Stomach (tissue), 9 donors: ENCODE results near the gene RIMBP2. TPM values are rescaled to one million over a fixed set of nuclear protein-coding genes. Genes with fewer than 3 reads are reported as not detected.
A peak's percentile ranks its signal among the peaks of the same experiment; 100 is the strongest.

Experiments used
- DNase-seq, 2 donors: peaks; one replicate each; pipeline versions ENCODE4 v3.0.0 to v3.0.0-alpha.2; 2013 to 2019
- H3K27ac ChIP-seq, 5 donors: fragments of 200-600 bp in 4 of 5; sonication (generic) in 4 of 5; one replicate each; pipeline ENCODE4 v1.5.1; 2013 to 2019; ENCODE audit warnings: mild to moderate bottlenecking in 1 of 5, moderate library complexity in 1 of 5
- H3K27me3 ChIP-seq, 3 donors: fragments of 200-600 bp; sonication (generic); one replicate each; pipeline ENCODE4 v1.5.1; 2017 to 2019; ENCODE audit warnings: mixed run types in 1 of 3
- H3K36me3 ChIP-seq, 4 donors: fragments of 200-600 bp; sonication (generic); 1 replicate in 3 of 4; 2 replicates in 1 of 4; pipeline ENCODE4 v1.5.1; 2016 to 2019
- H3K4me1 ChIP-seq, 4 donors: fragments of 200-600 bp; sonication (generic); one replicate each; pipeline ENCODE4 v1.5.1; 2016 to 2019
- H3K4me3 ChIP-seq, 4 donors: fragments of 200-600 bp; sonication (generic) in 3 of 4; one replicate each; pipeline ENCODE4 v1.5.1; 2016 to 2019; ENCODE audit warnings: mild to moderate bottlenecking in 1 of 4
- H3K9me3 ChIP-seq, 4 donors: fragments of 200-600 bp; sonication (generic); one replicate each; pipeline ENCODE4 v1.5.1; 2016 to 2019
- EP300 ChIP-seq: sonication (generic); formaldehyde crosslinking; IDR thresholded peaks from one replicate; pipeline ENCODE4 v1.6.1; 2017; ENCODE audit warnings: antibody characterized with exemption
- POLR2A ChIP-seq, 4 donors: fragments of 450-650 bp; IDR thresholded peaks; one replicate each; pipeline ENCODE4 v1.6.1; 2016; ENCODE audit warnings: antibody characterized with exemption in 4 of 4, control low read depth in 2 of 4, mild to moderate bottlenecking in 1 of 4, moderate library complexity in 1 of 4
- POLR2AphosphoS5 ChIP-seq, 3 donors: sonication (generic); formaldehyde crosslinking; IDR thresholded peaks; one replicate each; pipeline ENCODE4 v1.6.1; 2016; ENCODE audit warnings: antibody characterized with exemption in 3 of 3
- WGBS, 5 donors: extraction: QIAGEN DNeasy Blood & Tissue Kit in 3 of 5; methylation state at CpG; one replicate each; pipeline versions ENCODE4 v1.1.5 to v1.1.7; 2013 to 2018; 5-methylcytosine and 5-hydroxymethylcytosine counted together
- intact Hi-C: fragments of 100-400 bp; cut with DNase I; formaldehyde crosslinking; loops from one replicate; pipeline ENCODE4 v1.15.1; 2023; ENCODE audit warnings: low total_unique reads
- polyA plus RNA-seq, 3 donors: library from polyadenylated mRNA; stranded (reverse); fragments of 200-250 nt; gene quantifications; one replicate each; pipeline ENCODE4 v1.2.3, GENCODE V29; 2013
- total RNA-seq, 5 donors: library from RNA; depleted of rRNA; stranded (reverse); fragments of >200 nt; gene quantifications; one replicate each; pipeline versions ENCODE4 v1.1.0 to v1.2.3, GENCODE V29; 2014 to 2016
- TF ChIP-seq, protein P1 (sequence below), 7 experiments: fragments of 450-650 bp in 4 of 7; fragments of 200-600 bp in 3 of 7; sonication (generic) in 3 of 7; IDR thresholded peaks; one replicate each; pipeline ENCODE4 v1.5.1; 2016 to 2019; ENCODE audit warnings: antibody characterized with exemption in 7 of 7, control low read depth in 2 of 7, mild to moderate bottlenecking in 1 of 7
- donor health status: healthy with polysubstance abuse.
- donor health status: Bipolar disorder and iron deficiency.
- donor health status: healthy.

RIMBP2 gene
- total and polyA plus RNA-seq, 8 donors: 0.75 to 44.6 (median 5.6) TPM

DNA sequence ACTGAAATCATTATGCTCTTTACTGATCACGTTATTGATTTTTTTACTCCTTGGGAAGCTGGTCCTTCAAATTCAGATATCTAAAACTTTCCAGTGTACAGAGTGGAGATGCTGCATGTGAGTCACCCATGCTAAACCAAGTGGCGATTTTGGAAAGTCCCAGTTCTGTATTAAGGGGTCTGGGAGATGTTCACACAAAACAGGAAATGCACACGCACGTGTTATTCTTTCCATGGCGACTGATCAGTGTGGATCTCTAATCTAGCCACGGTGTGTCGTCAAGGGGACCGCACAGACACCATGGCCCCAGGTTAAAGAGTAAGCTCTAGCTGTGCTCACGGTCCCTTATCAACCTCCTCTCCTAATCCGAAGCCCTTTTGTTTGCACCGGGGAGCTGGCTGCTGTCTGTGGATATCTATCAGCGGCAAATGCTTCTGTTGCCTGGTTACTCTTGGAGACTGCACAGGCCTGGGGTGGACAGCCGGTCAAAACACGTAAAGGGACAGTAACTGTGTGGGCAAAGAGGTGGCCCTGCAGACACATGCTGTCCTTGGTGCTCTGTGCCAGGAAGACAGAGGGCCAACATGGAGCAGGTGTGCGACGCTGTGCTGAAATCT, 96.6 kb downstream of the RIMBP2 start:
- Histone ChIP-seq H3K27ac (no peak overlapping the region), H3K36me3 (no peaks in the 10 kb centered on the region), H3K9me3 (peaks cover 0 to 19% (median 13%) of the 10 kb centered on the region in 4 donors), H3K4me1 (no peaks in the 10 kb centered on the region), H3K27me3 (no peaks in the 10 kb centered on the region), H3K4me3 (no peak overlapping the region)
- peak in 1 of 2 donors; percentile 62 for DNase-seq
- intact Hi-C loops: no loop called here
- WGBS, 5 donors: 49 to 63% (median 60%) methylated on average over 16 of the region's 16 CpGs
- TF ChIP-seq, protein P1, sequence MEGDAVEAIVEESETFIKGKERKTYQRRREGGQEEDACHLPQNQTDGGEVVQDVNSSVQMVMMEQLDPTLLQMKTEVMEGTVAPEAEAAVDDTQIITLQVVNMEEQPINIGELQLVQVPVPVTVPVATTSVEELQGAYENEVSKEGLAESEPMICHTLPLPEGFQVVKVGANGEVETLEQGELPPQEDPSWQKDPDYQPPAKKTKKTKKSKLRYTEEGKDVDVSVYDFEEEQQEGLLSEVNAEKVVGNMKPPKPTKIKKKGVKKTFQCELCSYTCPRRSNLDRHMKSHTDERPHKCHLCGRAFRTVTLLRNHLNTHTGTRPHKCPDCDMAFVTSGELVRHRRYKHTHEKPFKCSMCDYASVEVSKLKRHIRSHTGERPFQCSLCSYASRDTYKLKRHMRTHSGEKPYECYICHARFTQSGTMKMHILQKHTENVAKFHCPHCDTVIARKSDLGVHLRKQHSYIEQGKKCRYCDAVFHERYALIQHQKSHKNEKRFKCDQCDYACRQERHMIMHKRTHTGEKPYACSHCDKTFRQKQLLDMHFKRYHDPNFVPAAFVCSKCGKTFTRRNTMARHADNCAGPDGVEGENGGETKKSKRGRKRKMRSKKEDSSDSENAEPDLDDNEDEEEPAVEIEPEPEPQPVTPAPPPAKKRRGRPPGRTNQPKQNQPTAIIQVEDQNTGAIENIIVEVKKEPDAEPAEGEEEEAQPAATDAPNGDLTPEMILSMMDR (IDR thresholded peaks at IDR 0.05): no peak
- no peak for TF ChIP-seq POLR2AphosphoS5 (IDR thresholded peaks at IDR 0.05)

DNA sequence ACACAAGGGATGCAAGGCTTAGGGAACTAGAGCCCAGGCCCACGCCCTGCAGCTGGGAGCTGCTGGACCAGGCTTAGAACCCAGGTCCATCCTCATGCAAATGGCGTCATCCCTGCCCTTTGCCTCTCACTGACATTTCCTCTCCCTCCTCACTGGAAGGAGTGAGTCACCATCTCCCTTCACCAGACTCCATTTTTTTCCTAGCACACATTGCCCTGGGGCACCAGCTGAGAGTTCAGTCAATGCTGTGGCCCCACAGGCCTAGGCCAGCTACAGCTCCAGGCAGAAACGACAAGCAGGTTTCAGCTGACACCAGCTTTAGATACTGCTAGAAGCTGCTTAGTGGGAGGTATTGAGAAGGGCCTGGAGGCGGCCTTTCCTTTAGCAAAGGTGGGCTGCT, 98.9 kb downstream of the RIMBP2 start:
- H3K4me1 ChIP-seq: no peaks in the 10 kb centered on the region
- H3K36me3 ChIP-seq: no peaks in the 10 kb centered on the region
- 54 to 76% (median 70%) methylated on average over 3 to 4 of the region's 4 CpGs for WGBS, 5 donors
- peaks cover 0 to 5% (median 0%) of the 10 kb centered on the region in 3 donors for H3K27me3 ChIP-seq
- no peak overlapping the region for H3K4me3 ChIP-seq
- intact Hi-C loops: no loop called here
- TF ChIP-seq POLR2AphosphoS5 (IDR thresholded peaks at IDR 0.05): no peak
- TF ChIP-seq, protein P1 (IDR thresholded peaks at IDR 0.05): no peak
- TF ChIP-seq POLR2A (IDR thresholded peaks at IDR 0.05): no peak
- TF ChIP-seq EP300: no peak
- peaks cover 0 to 8% (median 2%) of the 10 kb centered on the region in 4 donors for H3K9me3 ChIP-seq
- DNase-seq: no peak
- no peak overlapping the region for H3K27ac ChIP-seq

DNA sequence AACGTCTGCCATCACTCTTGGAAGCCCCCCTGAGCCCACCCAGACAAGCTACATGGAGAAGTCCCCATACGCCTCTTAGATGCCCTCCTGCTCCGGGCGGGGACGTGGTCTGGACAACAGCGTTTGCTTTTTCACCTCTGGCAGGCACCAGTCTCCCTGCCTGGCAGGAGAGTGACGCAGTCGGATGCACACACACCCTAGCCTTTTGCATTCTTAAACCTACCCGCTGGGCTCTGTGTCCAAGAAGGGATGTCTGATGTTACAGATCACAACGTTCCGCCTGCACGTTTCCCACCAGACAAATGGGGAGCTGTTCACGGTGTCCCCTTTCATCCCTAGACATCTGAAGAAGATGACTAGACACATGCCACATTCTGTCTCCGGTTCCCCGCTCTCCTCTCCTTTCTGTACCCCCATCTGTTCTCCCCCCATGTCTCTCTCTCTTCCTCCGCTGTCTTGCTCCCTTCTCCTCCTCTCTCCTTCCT, 100.2 kb downstream of the RIMBP2 start:
- Histone ChIP-seq H3K9me3 (peaks cover 0 to 8% (median 2%) of the 10 kb centered on the region in 4 donors), H3K36me3 (no peaks in the 10 kb centered on the region), H3K27me3 (peaks cover 0 to 5% (median 0%) of the 10 kb centered on the region in 3 donors), H3K4me1 (no peaks in the 10 kb centered on the region), H3K4me3 (no peak overlapping the region), H3K27ac (no peak overlapping the region)
- 70 to 81% (median 79%) methylated on average over 16 of the region's 16 CpGs for WGBS, 5 donors
- TF ChIP-seq POLR2A (IDR thresholded peaks at IDR 0.05) (no peak), EP300 (no peak), POLR2AphosphoS5 (IDR thresholded peaks at IDR 0.05) (no peak)
- TF ChIP-seq, protein P1 (IDR thresholded peaks at IDR 0.05): no peak
- DNase-seq: no peak
- intact Hi-C loops: no loop called here

DNA sequence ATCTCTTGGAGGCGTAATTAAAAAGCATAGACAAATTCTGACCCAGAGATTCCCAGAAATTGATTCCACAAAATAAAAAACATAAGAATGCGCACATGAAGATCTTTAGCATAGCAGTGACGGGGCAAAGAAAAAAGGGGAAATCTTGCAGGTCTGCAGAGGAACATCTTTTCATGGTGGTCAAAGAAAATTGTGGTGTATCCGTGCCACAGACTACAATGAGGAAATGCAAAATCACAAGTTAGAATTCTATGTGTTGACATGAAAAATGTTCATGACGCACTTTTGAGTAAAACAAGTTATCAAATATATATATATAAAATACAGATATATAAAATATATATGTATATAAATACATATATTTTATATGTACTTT, 101.6 kb downstream of the RIMBP2 start:
- Histone ChIP-seq H3K9me3 (peaks cover 0 to 2% (median 0%) of the 10 kb centered on the region in 4 donors), H3K4me1 (no peaks in the 10 kb centered on the region), H3K36me3 (no peaks in the 10 kb centered on the region), H3K27me3 (peaks cover 0 to 5% (median 0%) of the 10 kb centered on the region in 3 donors), H3K27ac (no peak overlapping the region), H3K4me3 (no peak overlapping the region)
- 83 to 94% (median 92%) methylated on average over 5 of the region's 5 CpGs for WGBS, 5 donors
- no peak for DNase-seq
- no peak for TF ChIP-seq POLR2AphosphoS5 (IDR thresholded peaks at IDR 0.05)
- intact Hi-C loops: no loop called here

DNA sequence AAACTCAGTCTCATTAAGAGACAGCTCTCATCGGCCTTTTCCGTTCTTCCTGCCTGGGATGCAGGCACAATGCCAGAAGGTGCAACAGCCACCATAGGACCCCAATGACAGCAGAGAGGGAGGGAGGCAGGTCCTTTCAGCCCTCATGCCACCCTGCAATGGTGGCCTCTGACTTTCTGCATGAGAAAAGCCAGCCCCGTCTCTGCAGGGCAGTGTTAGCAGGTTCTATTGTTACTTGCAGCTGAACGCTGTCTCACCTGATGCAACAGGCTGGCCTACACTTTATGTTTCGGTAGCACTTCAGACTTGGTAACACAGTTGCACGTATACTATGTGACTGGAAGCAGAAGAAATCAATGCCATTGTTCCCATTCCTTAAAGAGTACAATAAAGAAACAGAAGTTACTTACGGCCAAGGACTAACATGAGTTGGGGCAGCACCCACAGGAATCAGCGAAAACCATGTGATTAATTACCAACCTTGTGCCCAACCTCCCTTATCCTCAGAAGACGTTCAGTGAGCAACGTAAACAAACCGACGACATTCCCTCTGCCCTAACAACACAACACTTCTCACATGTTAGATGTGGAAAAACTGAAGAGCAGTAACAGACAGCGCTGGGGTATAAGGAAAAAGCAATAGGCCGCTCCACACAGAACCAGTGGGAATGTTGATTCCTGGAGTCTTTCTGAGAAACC, 102.1 kb downstream of the RIMBP2 start:
- H3K27ac ChIP-seq: no peak overlapping the region
- DNase-seq: no peak
- H3K9me3 ChIP-seq: no peaks in the 10 kb centered on the region
- TF ChIP-seq POLR2AphosphoS5 (IDR thresholded peaks at IDR 0.05): no peak
- TF ChIP-seq, protein P1 (IDR thresholded peaks at IDR 0.05): no peak
- TF ChIP-seq POLR2A (IDR thresholded peaks at IDR 0.05): no peak
- TF ChIP-seq EP300: no peak
- no peaks in the 10 kb centered on the region for H3K36me3 ChIP-seq
- H3K27me3 ChIP-seq: peaks cover 0 to 5% (median 0%) of the 10 kb centered on the region in 3 donors
- 62 to 71% (median 69%) methylated on average over 14 of the region's 14 CpGs for WGBS, 5 donors
- intact Hi-C loops: no loop called here
- no peaks in the 10 kb centered on the region for H3K4me1 ChIP-seq
- H3K4me3 ChIP-seq: no peak overlapping the region
